Measurements from ENCODE around the gene DOCK3. TPM values are rescaled to one million over a fixed set of nuclear protein-coding genes. Genes with fewer than 3 reads are reported as not detected.

Gene DOCK3
- total RNA-seq, 1 donor from 2014 or later: 0.98 TPM

DNA sequence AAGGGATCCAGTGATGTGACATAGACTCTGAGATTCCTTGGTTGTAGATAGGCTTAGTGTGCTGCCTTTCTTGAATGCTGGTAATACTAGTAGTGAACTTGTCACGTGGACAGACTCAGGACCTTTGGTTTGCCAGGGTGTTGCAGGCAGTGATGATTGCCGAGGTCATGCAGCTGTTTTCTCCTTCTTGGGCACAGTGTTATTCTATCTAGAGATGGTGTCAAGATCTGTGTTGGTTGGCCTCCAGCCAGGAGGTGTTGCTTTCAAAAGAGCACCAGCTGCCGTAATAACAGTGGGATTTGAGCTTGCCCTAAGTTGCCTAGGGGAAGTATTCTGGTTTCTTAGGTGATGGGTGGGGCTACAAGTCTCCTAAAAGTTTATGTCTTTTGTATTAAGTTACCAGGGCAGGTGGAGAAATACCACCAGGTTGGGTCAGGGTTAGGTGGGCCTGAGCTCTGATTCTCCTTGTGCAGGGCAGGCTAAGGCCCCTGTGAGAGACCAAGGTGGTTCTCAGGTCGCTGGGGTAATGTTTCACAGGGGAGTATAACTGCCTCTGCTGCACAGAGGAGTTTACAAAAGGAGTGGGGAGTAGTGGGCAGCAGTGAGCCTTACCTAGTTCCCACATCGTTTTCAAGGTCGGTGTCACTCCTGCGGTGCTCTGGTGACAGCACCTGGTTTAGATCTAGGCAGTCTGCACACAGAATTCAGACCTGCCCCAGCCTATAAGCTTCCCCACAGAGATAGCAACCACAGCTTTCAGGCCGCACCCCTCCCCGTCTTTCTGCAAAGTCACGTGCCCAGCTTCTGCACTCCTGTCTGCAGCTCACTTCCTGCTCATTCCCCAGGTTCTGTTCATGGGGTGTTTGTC is 350.3 kb downstream of the DOCK3 start:
- H3K4me3 ChIP-seq: no peak overlapping the region
- H3K9me3 ChIP-seq: no peaks in the 10 kb centered on the region
- H3K27ac ChIP-seq: no peak overlapping the region
- intact Hi-C loops (cut with DNase I): no loop called here
- H3K4me1 ChIP-seq: no peaks in the 10 kb centered on the region
- H3K36me3 ChIP-seq: no peaks in the 10 kb centered on the region
- DNase-seq (ENCODE audit: extremely low spot score in 2 of 2): no peak
- TF ChIP-seq POLR2A (IDR thresholded peaks at IDR 0.05) (no peak), POLR2AphosphoS5 (IDR thresholded peaks at IDR 0.05; ENCODE audit: insufficient read depth in 1 of 2, low read depth in 1 of 2) (no peak)
- TF ChIP-seq, protein P1, sequence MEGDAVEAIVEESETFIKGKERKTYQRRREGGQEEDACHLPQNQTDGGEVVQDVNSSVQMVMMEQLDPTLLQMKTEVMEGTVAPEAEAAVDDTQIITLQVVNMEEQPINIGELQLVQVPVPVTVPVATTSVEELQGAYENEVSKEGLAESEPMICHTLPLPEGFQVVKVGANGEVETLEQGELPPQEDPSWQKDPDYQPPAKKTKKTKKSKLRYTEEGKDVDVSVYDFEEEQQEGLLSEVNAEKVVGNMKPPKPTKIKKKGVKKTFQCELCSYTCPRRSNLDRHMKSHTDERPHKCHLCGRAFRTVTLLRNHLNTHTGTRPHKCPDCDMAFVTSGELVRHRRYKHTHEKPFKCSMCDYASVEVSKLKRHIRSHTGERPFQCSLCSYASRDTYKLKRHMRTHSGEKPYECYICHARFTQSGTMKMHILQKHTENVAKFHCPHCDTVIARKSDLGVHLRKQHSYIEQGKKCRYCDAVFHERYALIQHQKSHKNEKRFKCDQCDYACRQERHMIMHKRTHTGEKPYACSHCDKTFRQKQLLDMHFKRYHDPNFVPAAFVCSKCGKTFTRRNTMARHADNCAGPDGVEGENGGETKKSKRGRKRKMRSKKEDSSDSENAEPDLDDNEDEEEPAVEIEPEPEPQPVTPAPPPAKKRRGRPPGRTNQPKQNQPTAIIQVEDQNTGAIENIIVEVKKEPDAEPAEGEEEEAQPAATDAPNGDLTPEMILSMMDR (IDR thresholded peaks at IDR 0.05): no peak
- H3K27me3 ChIP-seq: no peaks in the 10 kb centered on the region

DNA sequence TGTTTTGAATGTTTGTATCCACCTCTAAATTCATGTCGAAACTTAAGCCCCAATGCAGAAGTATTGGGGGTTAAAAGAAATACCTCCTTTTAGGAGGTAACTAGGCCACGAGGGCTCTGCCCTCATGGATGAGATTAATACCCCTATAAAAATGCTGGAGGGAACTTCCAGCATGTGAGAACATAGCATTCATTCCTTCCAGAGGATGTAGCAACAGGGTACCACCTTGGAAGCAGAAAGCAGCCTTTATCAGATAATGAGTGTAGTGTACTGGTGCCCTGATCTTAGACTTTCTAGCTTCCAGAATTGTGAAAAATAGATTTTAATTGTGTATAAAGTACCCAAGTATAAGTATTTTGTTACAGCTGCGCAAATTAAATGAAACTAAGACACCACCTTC is 356.9 kb downstream of the DOCK3 start:
- Histone ChIP-seq H3K9me3 (no peaks in the 10 kb centered on the region), H3K27me3 (no peaks in the 10 kb centered on the region), H3K4me3 (no peak overlapping the region), H3K27ac (no peak overlapping the region), H3K4me1 (no peaks in the 10 kb centered on the region), H3K36me3 (no peaks in the 10 kb centered on the region)
- no peak for DNase-seq (ENCODE audit: extremely low spot score in 2 of 2)
- intact Hi-C loops (cut with DNase I): no loop called here
- TF ChIP-seq, protein P1 (IDR thresholded peaks at IDR 0.05): no peak
- TF ChIP-seq POLR2A (IDR thresholded peaks at IDR 0.05): no peak
- TF ChIP-seq POLR2AphosphoS5 (IDR thresholded peaks at IDR 0.05; ENCODE audit: insufficient read depth in 1 of 2, low read depth in 1 of 2): no peak

DNA sequence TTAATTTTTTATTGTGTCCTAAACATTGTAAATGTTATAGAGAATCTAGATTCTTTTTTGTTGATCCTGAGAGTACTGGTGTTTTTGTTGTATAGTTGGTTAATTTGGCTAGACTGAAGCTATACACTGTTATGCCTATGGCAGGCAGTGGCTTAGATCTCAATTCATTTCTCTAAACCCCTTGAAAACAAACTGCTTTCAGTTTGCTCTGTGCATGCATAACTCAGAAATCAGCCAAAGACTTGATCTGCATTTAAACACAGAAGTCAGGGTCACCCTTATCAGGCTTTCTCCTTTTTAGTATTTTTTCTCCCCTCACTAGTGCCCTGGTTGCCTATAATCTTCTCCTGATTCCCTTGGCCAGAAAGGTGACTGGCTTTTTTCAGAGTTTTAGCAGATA is 360.9 kb downstream of the DOCK3 start:
- DNase-seq (ENCODE audit: extremely low spot score in 2 of 2): no peak

DNA sequence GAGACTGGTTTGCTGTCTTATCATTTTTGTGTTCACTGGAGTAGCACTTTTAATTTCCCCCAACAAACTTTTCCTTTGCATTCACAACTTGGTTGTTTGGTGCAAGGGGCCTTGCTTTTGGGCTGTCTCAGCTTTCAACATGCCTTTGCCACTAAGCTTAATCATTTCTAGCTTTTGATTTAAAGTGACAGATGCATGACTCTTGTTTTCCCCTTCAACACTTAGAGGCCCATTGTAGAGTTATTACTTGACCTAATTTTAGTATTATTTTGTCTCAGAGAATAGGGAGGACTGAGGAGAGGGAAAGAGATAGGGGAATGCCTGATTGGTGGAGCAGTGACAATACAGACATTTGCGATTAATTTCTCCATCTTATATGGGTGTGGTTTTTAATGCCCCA is 370.3 kb downstream of the DOCK3 start:
- no peak for TF ChIP-seq POLR2A (IDR thresholded peaks at IDR 0.05)
- no peak for TF ChIP-seq POLR2AphosphoS5 (IDR thresholded peaks at IDR 0.05; ENCODE audit: insufficient read depth in 1 of 2, low read depth in 1 of 2)
- DNase-seq (ENCODE audit: extremely low spot score in 2 of 2): no peak
- Histone ChIP-seq H3K4me3 (no peak overlapping the region), H3K27ac (no peak overlapping the region), H3K36me3 (no peaks in the 10 kb centered on the region), H3K27me3 (no peaks in the 10 kb centered on the region), H3K4me1 (no peaks in the 10 kb centered on the region), H3K9me3 (no peaks in the 10 kb centered on the region)
- intact Hi-C loops (cut with DNase I): no loop called here

More for the DNA sequence above, 360.9 kb downstream of the DOCK3 start:
- no peaks in the 10 kb centered on the region for H3K4me1 ChIP-seq
- intact Hi-C loops (cut with DNase I): no loop called here
- no peaks in the 10 kb centered on the region for H3K9me3 ChIP-seq
- no peaks in the 10 kb centered on the region for H3K36me3 ChIP-seq
- no peaks in the 10 kb centered on the region for H3K27me3 ChIP-seq
- H3K27ac ChIP-seq: no peak overlapping the region
- no peak overlapping the region for H3K4me3 ChIP-seq
- TF ChIP-seq, protein P1 (IDR thresholded peaks at IDR 0.05): no peak
- TF ChIP-seq POLR2AphosphoS5 (IDR thresholded peaks at IDR 0.05; ENCODE audit: insufficient read depth in 1 of 2, low read depth in 1 of 2): no peak
- TF ChIP-seq POLR2A (IDR thresholded peaks at IDR 0.05): no peak

DNA sequence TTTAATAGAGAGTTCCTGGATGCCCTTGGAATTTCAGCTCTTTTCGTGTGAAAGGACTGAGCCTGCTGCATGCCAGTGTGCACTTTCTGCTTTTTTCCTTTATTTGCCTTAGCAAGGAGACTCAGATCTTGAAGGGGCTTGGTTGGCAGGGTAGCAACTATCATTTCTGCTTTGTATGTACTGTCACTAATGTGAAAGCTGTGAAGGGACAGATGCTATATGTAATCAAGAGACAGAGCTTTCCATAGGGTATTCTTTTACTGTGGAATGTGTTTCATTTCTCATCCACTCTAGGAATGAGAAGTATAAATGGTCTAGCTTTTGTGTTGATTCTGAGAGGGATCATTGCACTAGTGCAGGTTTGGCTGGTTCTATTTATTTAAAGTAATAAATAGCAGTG is 377.8 kb downstream of the DOCK3 start:
- no peak overlapping the region for H3K4me3 ChIP-seq
- no peaks in the 10 kb centered on the region for H3K4me1 ChIP-seq
- DNase-seq (ENCODE audit: extremely low spot score in 2 of 2): no peak
- TF ChIP-seq, protein P1 (IDR thresholded peaks at IDR 0.05): no peak
- TF ChIP-seq POLR2AphosphoS5 (IDR thresholded peaks at IDR 0.05; ENCODE audit: insufficient read depth in 1 of 2, low read depth in 1 of 2) (no peak), POLR2A (IDR thresholded peaks at IDR 0.05) (no peak)
- H3K36me3 ChIP-seq: no peaks in the 10 kb centered on the region
- H3K9me3 ChIP-seq: no peaks in the 10 kb centered on the region
- no peaks in the 10 kb centered on the region for H3K27me3 ChIP-seq
- no peak overlapping the region for H3K27ac ChIP-seq
- intact Hi-C loops (cut with DNase I): no loop called here

All from vagina (tissue), 2 donors.